Prostate gland (tissue), 2 donors: ENCODE data around the gene RAG2. TPM values are rescaled to one million over a fixed set of nuclear protein-coding genes. Genes with fewer than 3 reads are reported as not detected.
A peak's percentile ranks its signal among the peaks of the same experiment; 100 is the strongest.

Experiments
- DNase-seq: peaks from one replicate; pipeline ENCODE4 v3.0.0-alpha.2; 2019; ENCODE audit warnings: low spot score
- H3K27ac ChIP-seq, 2 donors: fragments of 200-600 bp; sonication (generic); 2 replicates each; pipeline ENCODE4 v1.5.1; 2017 to 2019
- H3K27me3 ChIP-seq: fragments of 200-600 bp; sonication (generic); replicated peaks from 2 replicates; pipeline ENCODE4 v1.5.1; 2019; ENCODE audit not compliant: insufficient read depth
- H3K36me3 ChIP-seq, 2 donors: fragments of 200-600 bp; sonication (generic); 1 replicate in 1 of 2; 2 replicates in 1 of 2; pipeline versions ENCODE4 v1.5.1 to v1.8.1; 2017 to 2019
- H3K4me1 ChIP-seq: fragments of 200-600 bp; sonication (generic); replicated peaks from 2 replicates; pipeline ENCODE4 v1.5.1; 2019
- H3K4me3 ChIP-seq, 2 donors: fragments of 200-600 bp; sonication (generic); 2 replicates each; pipeline ENCODE4 v1.5.1; 2017 to 2019
- H3K9me3 ChIP-seq: fragments of 200-600 bp; sonication (generic); 2 replicates; pipeline ENCODE4 v1.5.1; 2017
- POLR2A ChIP-seq: fragments of 450-650 bp; IDR thresholded peaks from one replicate; pipeline ENCODE4 v1.6.1; 2016; ENCODE audit warnings: antibody characterized with exemption, mild to moderate bottlenecking
- POLR2AphosphoS5 ChIP-seq: sonication (generic); formaldehyde crosslinking; IDR thresholded peaks from one replicate; pipeline ENCODE4 v1.6.1; 2017; ENCODE audit warnings: antibody characterized with exemption
- WGBS: methylation state at CpG from one replicate; pipeline ENCODE4 v1.1.5; 2018; 5-methylcytosine and 5-hydroxymethylcytosine counted together
- intact Hi-C: fragments of 100-400 bp; cut with DNase I; formaldehyde crosslinking; loops from one replicate; pipeline ENCODE4 v1.14.2; 2022
- total RNA-seq, 2 donors: library from RNA; depleted of rRNA; stranded (reverse); fragments of >200 nt; gene quantifications; one replicate each; pipeline ENCODE4 v1.1.0, GENCODE V29; 2016
- TF ChIP-seq, protein P1 (sequence below), 4 experiments: fragments of 200-600 bp in 2 of 4; fragments of 450-650 bp in 2 of 4; sonication (generic) in 2 of 4; IDR thresholded peaks; 1 replicate in 3 of 4; 2 replicates in 1 of 4; pipeline ENCODE4 v1.5.1; 2016 to 2019; ENCODE audit warnings: antibody characterized with exemption in 4 of 4, mild to moderate bottlenecking in 2 of 4, moderate library complexity in 2 of 4

RAG2 gene
- not detected for total RNA-seq

DNA sequence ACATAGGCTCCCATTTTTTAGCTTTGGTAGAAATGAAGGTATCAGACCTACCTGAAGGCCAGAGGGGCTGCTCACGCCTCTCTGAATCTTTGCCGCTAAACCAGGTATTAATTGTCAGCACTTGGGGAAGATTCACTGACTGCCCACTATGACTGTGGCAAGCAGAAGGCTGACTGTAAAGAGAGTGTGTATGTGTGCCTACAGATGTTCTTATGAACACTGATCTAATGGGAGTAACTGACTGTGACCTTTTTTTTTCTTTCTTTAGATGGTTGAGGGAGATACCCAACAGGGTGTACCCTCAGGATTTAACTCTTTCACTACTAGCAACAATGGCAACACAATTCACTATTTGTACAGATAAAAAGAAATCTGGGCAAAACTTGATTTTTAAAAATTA lies at the start of gene RAG2:
TSS of gene RAG2 (minus strand) at position 186 of the 400 bp plus-strand sequence. CDS start 4,068 bp downstream, outside the sequence.
- intact Hi-C loops, result no loop called here
- WGBS, result 89% methylated on average over 2 of the region's 2 CpGs
- Histone ChIP-seq H3K9me3 (no peaks in the 10 kb centered on the region), H3K27me3 (no peaks in the 10 kb centered on the region), H3K4me1 (no peaks in the 10 kb centered on the region), H3K4me3 (no peak within 1 kb of the TSS), H3K36me3 (no peaks in the 10 kb centered on the region), H3K27ac (no peak within 1 kb of the TSS)
- TF ChIP-seq POLR2A, result no peak
- TF ChIP-seq, protein P1, sequence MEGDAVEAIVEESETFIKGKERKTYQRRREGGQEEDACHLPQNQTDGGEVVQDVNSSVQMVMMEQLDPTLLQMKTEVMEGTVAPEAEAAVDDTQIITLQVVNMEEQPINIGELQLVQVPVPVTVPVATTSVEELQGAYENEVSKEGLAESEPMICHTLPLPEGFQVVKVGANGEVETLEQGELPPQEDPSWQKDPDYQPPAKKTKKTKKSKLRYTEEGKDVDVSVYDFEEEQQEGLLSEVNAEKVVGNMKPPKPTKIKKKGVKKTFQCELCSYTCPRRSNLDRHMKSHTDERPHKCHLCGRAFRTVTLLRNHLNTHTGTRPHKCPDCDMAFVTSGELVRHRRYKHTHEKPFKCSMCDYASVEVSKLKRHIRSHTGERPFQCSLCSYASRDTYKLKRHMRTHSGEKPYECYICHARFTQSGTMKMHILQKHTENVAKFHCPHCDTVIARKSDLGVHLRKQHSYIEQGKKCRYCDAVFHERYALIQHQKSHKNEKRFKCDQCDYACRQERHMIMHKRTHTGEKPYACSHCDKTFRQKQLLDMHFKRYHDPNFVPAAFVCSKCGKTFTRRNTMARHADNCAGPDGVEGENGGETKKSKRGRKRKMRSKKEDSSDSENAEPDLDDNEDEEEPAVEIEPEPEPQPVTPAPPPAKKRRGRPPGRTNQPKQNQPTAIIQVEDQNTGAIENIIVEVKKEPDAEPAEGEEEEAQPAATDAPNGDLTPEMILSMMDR (IDR thresholded peaks at IDR 0.05), result no peak
- TF ChIP-seq POLR2AphosphoS5, result no peak
- DNase-seq, result no peak

DNA sequence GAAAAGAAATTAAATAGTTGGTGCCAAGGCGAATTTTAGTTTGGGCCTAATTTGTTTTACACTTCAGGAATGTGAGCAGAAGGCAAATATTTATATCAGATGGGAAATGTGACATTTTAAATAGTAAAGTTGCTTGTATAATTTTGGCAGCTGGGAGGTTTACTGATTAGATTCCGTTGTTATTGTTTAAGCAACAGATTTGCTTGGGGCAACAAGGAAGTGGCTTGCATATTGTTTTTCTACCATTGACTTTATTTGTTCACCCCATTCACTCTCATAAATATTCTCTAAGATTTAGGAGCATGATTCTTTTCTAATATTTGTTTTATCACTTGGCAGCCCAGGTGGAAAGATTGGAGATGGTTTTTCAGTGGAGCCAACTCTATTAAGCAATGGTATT lies 40.5 kb upstream of the RAG2 start:
- H3K27me3 ChIP-seq, result no peaks in the 10 kb centered on the region
- H3K36me3 ChIP-seq, result no peaks in the 10 kb centered on the region
- no peak overlapping the region for H3K27ac ChIP-seq
- H3K4me1 ChIP-seq, result peaks cover 4% of the 10 kb centered on the region
- no peaks in the 10 kb centered on the region for H3K9me3 ChIP-seq
- TF ChIP-seq POLR2AphosphoS5 (peak; percentile 24), POLR2A (no peak)
- no peak overlapping the region for H3K4me3 ChIP-seq
- no peak for DNase-seq
- WGBS, result 25% methylated on average over 2 of the region's 2 CpGs
- intact Hi-C loops, result no loop called here

DNA sequence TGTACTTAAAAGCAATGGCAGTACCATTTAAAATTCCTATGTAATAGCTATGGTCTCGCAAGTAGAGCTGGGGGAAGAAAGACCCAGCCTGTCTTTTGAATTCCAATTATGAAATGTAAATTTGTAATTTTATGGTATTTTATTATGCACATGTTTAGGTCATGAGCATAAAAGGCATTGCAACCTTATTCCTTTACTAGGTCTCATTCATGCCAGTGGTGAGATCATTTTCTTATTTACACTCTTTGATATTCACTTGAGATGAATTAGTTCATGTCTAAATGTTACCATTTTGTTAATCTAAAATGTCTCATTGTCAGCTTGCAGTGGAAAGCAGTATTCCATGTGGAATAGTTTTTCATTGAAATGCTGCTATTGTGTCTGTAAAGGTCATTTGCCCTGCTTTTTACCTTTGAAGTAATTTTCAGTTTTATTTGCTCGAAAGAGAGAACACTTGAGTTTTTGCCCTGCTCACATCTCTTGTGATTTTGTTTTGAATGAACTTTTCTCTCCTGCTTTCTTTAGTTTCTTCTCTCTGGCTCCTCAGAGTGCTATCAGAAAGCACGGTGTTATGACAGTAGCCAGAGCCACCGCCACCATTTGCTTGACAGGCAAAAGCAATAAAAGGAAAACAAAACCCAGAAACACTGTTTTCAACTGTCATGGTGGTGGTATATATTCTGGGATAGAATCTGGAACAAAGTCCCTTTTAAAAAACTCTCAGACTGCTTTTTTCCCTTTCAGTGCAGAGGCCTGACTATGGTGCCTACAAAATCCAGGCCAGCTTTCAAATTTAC lies 37.2 kb upstream of the RAG2 start:
- intact Hi-C loops, result no loop called here
- H3K27me3 ChIP-seq, result no peaks in the 10 kb centered on the region
- no peak overlapping the region for H3K27ac ChIP-seq
- TF ChIP-seq, protein P1 (IDR thresholded peaks at IDR 0.05), result no peak
- TF ChIP-seq POLR2AphosphoS5 (no peak), POLR2A (no peak)
- H3K4me3 ChIP-seq, result no peak overlapping the region
- WGBS, result 86% methylated on average over 4 of the region's 4 CpGs
- no peak for DNase-seq
- peaks cover 4% of the 10 kb centered on the region for H3K4me1 ChIP-seq
- no peaks in the 10 kb centered on the region for H3K36me3 ChIP-seq
- H3K9me3 ChIP-seq, result no peaks in the 10 kb centered on the region

DNA sequence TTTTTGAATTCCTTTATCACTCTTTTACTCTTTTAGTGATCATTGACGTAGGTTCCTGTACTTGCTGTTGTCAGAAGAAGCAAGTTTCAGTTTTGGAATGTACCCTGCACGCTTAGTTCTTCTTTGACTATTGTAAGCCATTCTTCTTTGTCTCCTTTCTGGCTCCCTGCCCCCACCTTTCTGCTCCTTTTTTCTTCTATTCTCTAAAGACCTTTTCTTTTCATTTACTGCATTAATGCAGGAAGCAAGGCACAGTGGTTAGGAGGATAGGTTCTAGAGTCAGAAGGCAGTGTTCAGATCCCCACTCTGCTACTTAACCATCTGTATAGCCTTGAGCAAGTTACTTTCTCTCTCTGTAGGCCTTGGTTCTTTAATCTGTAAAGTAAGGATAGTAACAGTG lies 33.7 kb upstream of the RAG2 start:
- no peaks in the 10 kb centered on the region for H3K27me3 ChIP-seq
- DNase-seq, result no peak
- H3K4me1 ChIP-seq, result no peaks in the 10 kb centered on the region
- no peaks in the 10 kb centered on the region for H3K36me3 ChIP-seq
- TF ChIP-seq, protein P1 (IDR thresholded peaks at IDR 0.05), result no peak
- TF ChIP-seq POLR2A (no peak), POLR2AphosphoS5 (no peak)
- 77% methylated on average over 2 of the region's 2 CpGs for WGBS
- no peaks in the 10 kb centered on the region for H3K9me3 ChIP-seq
- no peak overlapping the region for H3K4me3 ChIP-seq
- intact Hi-C loops, result no loop called here
- no peak overlapping the region for H3K27ac ChIP-seq

DNA sequence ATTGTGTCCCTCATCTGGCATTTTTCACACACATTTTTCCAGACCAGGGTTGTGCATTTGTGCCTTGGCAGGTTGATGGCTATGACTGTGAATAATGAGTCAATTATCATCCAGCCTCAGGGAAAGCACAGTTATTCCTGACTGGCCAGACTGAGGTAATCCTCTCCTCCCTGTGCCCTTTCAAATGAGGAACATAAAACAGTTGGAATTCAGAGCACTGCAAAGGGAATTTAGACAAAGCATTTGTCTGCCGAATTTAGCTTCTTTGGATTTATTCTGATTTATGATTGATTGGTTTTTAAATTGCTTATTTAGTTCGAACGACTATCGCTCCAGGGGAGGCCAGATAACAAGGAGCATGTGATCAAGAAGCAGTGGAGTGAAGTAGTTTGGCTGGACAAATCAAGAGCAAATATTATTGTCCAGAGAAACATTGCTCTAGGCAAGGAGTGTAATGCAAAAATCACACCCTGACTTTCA lies 30.8 kb upstream of the RAG2 start:
- Histone ChIP-seq H3K4me3 (no peak overlapping the region), H3K4me1 (no peaks in the 10 kb centered on the region), H3K27me3 (no peaks in the 10 kb centered on the region), H3K9me3 (no peaks in the 10 kb centered on the region), H3K36me3 (no peaks in the 10 kb centered on the region), H3K27ac (no peak overlapping the region)
- 64% methylated on average over 4 of the region's 4 CpGs for WGBS
- no peak for DNase-seq
- intact Hi-C loops, result no loop called here
- TF ChIP-seq, protein P1 (IDR thresholded peaks at IDR 0.05), result no peak
- TF ChIP-seq POLR2A (no peak), POLR2AphosphoS5 (no peak)
